Kidney epithelial cell (primary cell): ENCODE measurements around the gene TLR1. TPM values are rescaled to one million over a fixed set of nuclear protein-coding genes. Genes with fewer than 3 reads are reported as not detected.

Source experiments
- DNase-seq: peaks from one replicate; pipeline ENCODE4 v3.0.0-alpha.2; 2010; ENCODE audit warnings: low read depth
- H3K27me3 ChIP-seq: 2 replicates; pipeline ENCODE4 v1.6.0; 2011; ENCODE audit warnings: low read length; ENCODE audit not compliant: control insufficient read depth, insufficient read depth
- H3K36me3 ChIP-seq: 2 replicates; pipeline ENCODE4 v1.5.1; 2011; ENCODE audit warnings: low read length; ENCODE audit not compliant: control insufficient read depth, insufficient read depth
- H3K4me3 ChIP-seq: 2 replicates; pipeline ENCODE4 v1.5.1; 2011; ENCODE audit warnings: low read depth, mild to moderate bottlenecking, control low read depth, low read length
- CTCF ChIP-seq: IDR thresholded peaks from 2 replicates; pipeline ENCODE4 v1.5.1; 2011; ENCODE audit warnings: mild to moderate bottlenecking, moderate library complexity, low read length, control low read depth, inconsistent platforms; ENCODE audit not compliant: insufficient read depth, poor library complexity, severe bottlenecking
- total RNA-seq: library from RNA; depleted of rRNA; stranded (reverse); fragments of >200 nt; gene quantifications from 2 replicates; pipeline ENCODE4 v1.2.3, GENCODE V29; 2015

TLR1 gene
- total RNA-seq, 1 donor from 2014 or later: 0.67 TPM

- Histone ChIP-seq H3K4me3 (no peak overlapping the region), H3K27me3 (no peaks in the 10 kb centered on the region), H3K36me3 (no peaks in the 10 kb centered on the region)
- no peak for TF ChIP-seq CTCF
- DNase-seq: no peak
These were observed 10.5 kb downstream of the TLR1 start for GRCh38 chr4:38794051-38794450.

- DNase-seq: no peak
- no peaks in the 10 kb centered on the region for H3K36me3 ChIP-seq
- TF ChIP-seq CTCF: no peak
- H3K4me3 ChIP-seq: no peak overlapping the region
- no peaks in the 10 kb centered on the region for H3K27me3 ChIP-seq
These were observed 13.6 kb downstream of the TLR1 start for GRCh38 chr4:38791010-38791409.

GRCh38 chr4:38788317-38788716 lies 16.3 kb downstream of the TLR1 start:
- H3K27me3 ChIP-seq: no peaks in the 10 kb centered on the region
- no peak for DNase-seq
- no peaks in the 10 kb centered on the region for H3K36me3 ChIP-seq
- TF ChIP-seq CTCF: no peak
- H3K4me3 ChIP-seq: no peak overlapping the region

- no peaks in the 10 kb centered on the region for H3K36me3 ChIP-seq
- TF ChIP-seq CTCF: no peak
- H3K27me3 ChIP-seq: no peaks in the 10 kb centered on the region
- no peak for DNase-seq
- H3K4me3 ChIP-seq: no peak overlapping the region
These were observed 16.9 kb downstream of the TLR1 start for GRCh38 chr4:38787693-38788092.

- Histone ChIP-seq H3K27me3 (no peaks in the 10 kb centered on the region), H3K4me3 (no peak overlapping the region), H3K36me3 (no peaks in the 10 kb centered on the region)
- TF ChIP-seq CTCF: no peak
- no peak for DNase-seq
These were observed 18.6 kb downstream of the TLR1 start for GRCh38 chr4:38785901-38786402.

- DNase-seq: no peak
- no peaks in the 10 kb centered on the region for H3K27me3 ChIP-seq
- no peak overlapping the region for H3K4me3 ChIP-seq
- no peaks in the 10 kb centered on the region for H3K36me3 ChIP-seq
- no peak for TF ChIP-seq CTCF
These were observed 19.4 kb downstream of the TLR1 start for GRCh38 chr4:38785041-38785790.
